CD14-positive monocyte (primary cell): ENCODE data around the gene ZNF407. TPM values are rescaled to one million over a fixed set of nuclear protein-coding genes. Genes with fewer than 3 reads are reported as not detected.

Experiments
- DNase-seq, 3 donors: peaks; one replicate each; pipeline ENCODE4 v3.0.0-alpha.2; 2011 to 2022
- H2AFZ ChIP-seq: 2 replicates; pipeline ENCODE4 v1.6.0; 2012; ENCODE audit warnings: mild to moderate bottlenecking, low read depth, low read length, inconsistent platforms; ENCODE audit not compliant: insufficient read depth, poor library complexity, severe bottlenecking
- H3K27ac ChIP-seq, 2 donors: 1 replicate in 1 of 2; 2 replicates in 1 of 2; pipeline ENCODE4 v1.5.1; 2012 to 2013; ENCODE audit warnings: low read length in 2 of 2, control low read depth in 1 of 2, inconsistent platforms in 1 of 2, low read depth in 1 of 2, mild to moderate bottlenecking in 1 of 2
- H3K27me3 ChIP-seq, 2 donors: one replicate each; pipeline versions ENCODE4 v1.6.0 to v1.6.1; 2011 to 2013; ENCODE audit warnings: low read length in 2 of 2; ENCODE audit not compliant: control insufficient read depth in 2 of 2, insufficient read depth in 2 of 2
- H3K36me3 ChIP-seq, 2 donors: replicated peaks in 1 of 2; 1 replicate in 1 of 2; 2 replicates in 1 of 2; pipeline versions ENCODE4 v1.5.1 to v1.6.1; 2012 to 2013; ENCODE audit warnings: low read length in 2 of 2, control low read depth in 1 of 2, inconsistent platforms in 1 of 2, mild to moderate bottlenecking in 1 of 2; ENCODE audit not compliant: insufficient read depth in 2 of 2, control insufficient read depth in 1 of 2
- H3K4me1 ChIP-seq, 2 donors: 1 replicate in 1 of 2; 2 replicates in 1 of 2; pipeline versions ENCODE4 v1.5.1 to v1.6.1; 2012 to 2013; ENCODE audit warnings: low read length in 2 of 2, control low read depth in 1 of 2, inconsistent platforms in 1 of 2, mild to moderate bottlenecking in 1 of 2, moderate library complexity in 1 of 2; ENCODE audit not compliant: insufficient read depth in 2 of 2, control insufficient read depth in 1 of 2
- H3K4me2 ChIP-seq: replicated peaks from 2 replicates; pipeline ENCODE3; 2012; ENCODE audit warnings: low read length, moderate library complexity, mild to moderate bottlenecking; ENCODE audit not compliant: poor library complexity, severe bottlenecking; ENCODE audit errors: extremely low read depth
- H3K4me3 ChIP-seq, 3 experiments: fragments of 200-600 bp in 1 of 3; sonication (generic) in 1 of 3; replicated peaks in 1 of 3; 1 replicate in 2 of 3; 2 replicates in 1 of 3; pipeline ENCODE4 v1.5.1; 2011 to 2013; ENCODE audit warnings: low read length in 3 of 3, mild to moderate bottlenecking in 3 of 3, control low read depth in 2 of 3, low read depth in 2 of 3, inconsistent platforms in 1 of 3, moderate library complexity in 1 of 3
- H3K79me2 ChIP-seq: 2 replicates; pipeline ENCODE4 v1.6.0; 2012; ENCODE audit warnings: mild to moderate bottlenecking, control low read depth, inconsistent platforms, low read length, moderate library complexity; ENCODE audit not compliant: insufficient read depth
- H3K9ac ChIP-seq: 2 replicates; pipeline ENCODE4 v1.6.0; 2017; ENCODE audit warnings: low read length, mild to moderate bottlenecking; ENCODE audit not compliant: insufficient read depth, poor library complexity, severe bottlenecking
- H3K9me3 ChIP-seq, 2 donors: replicated peaks in 1 of 2; 1 replicate in 1 of 2; 2 replicates in 1 of 2; pipeline versions ENCODE4 v1.5.1 to v1.6.1; 2012 to 2013; ENCODE audit warnings: low read length in 2 of 2, control low read depth in 1 of 2; ENCODE audit not compliant: control insufficient read depth in 1 of 2, insufficient read depth in 1 of 2
- H4K20me1 ChIP-seq: 2 replicates; pipeline ENCODE4 v1.6.0; 2012; ENCODE audit warnings: mild to moderate bottlenecking, low read length, control low read depth, moderate library complexity; ENCODE audit not compliant: insufficient read depth
- H3K27ac Mint-ChIP-seq, 7 donors: one replicate each; pipeline ENCODE4 v1.8.0; 2020; ENCODE audit warnings: mild to moderate bottlenecking in 7 of 7, mixed read lengths in 7 of 7, moderate library complexity in 6 of 7, inconsistent platforms in 2 of 7
- H3K27me3 Mint-ChIP-seq, 3 donors: one replicate each; pipeline ENCODE4 v1.8.0; 2021 to 2022; ENCODE audit warnings: low read depth in 3 of 3, mild to moderate bottlenecking in 3 of 3, mixed read lengths in 3 of 3, moderate library complexity in 3 of 3, inconsistent platforms in 1 of 3
- H3K36me3 Mint-ChIP-seq, 2 donors: one replicate each; pipeline ENCODE4 v1.8.0; 2020; ENCODE audit warnings: mixed read lengths in 2 of 2, inconsistent platforms in 1 of 2, mild to moderate bottlenecking in 1 of 2
- H3K4me1 Mint-ChIP-seq: one replicate; pipeline ENCODE4 v1.8.0; 2020; ENCODE audit warnings: mild to moderate bottlenecking, mixed read lengths
- H3K4me3 Mint-ChIP-seq, 2 donors: one replicate each; pipeline ENCODE4 v1.8.0; 2020; ENCODE audit warnings: mild to moderate bottlenecking in 2 of 2, mixed read lengths in 2 of 2, moderate library complexity in 1 of 2
- H3K9me3 Mint-ChIP-seq, 7 donors: one replicate each; pipeline ENCODE4 v1.8.0; 2020 to 2022; ENCODE audit warnings: mixed read lengths in 7 of 7, mild to moderate bottlenecking in 6 of 7, moderate library complexity in 6 of 7, inconsistent platforms in 2 of 7
- CTCF ChIP-seq: fragments of 200-600 bp; IDR thresholded peaks from one replicate; pipeline ENCODE4 v1.8.0; 2022; ENCODE audit warnings: antibody characterized with exemption, mild to moderate bottlenecking
- WGBS: methylation state at CpG from one replicate; pipeline ENCODE4 v1.1.5; 2013; ENCODE audit warnings: missing lambda C conversion rate; ENCODE audit not compliant: insufficient coverage; 5-methylcytosine and 5-hydroxymethylcytosine counted together
- intact Hi-C, 2 donors: fragments of 100-400 bp; cut with micrococcal nuclease; formaldehyde crosslinking; loops; one replicate each; pipeline versions ENCODE4 v1.15.0 to v1.15.1; 2023
- polyA plus RNA-seq, 3 donors: library from polyadenylated mRNA; depleted of rRNA in 1 of 3; unstranded in 2 of 3; stranded (reverse) in 1 of 3; fragments of 300-500 nt in 2 of 3; fragments of >200 nt in 1 of 3; fragmentation: Illumina TruSeq in 2 of 3; gene quantifications; 1 replicate in 2 of 3; 2 replicates in 1 of 3; pipeline ENCODE4 v1.2.3, GENCODE V29; 2012 to 2021

ZNF407 gene
- polyA plus RNA-seq, 3 donors: 1.3 to 3.6 (median 1.6) TPM

DNA sequence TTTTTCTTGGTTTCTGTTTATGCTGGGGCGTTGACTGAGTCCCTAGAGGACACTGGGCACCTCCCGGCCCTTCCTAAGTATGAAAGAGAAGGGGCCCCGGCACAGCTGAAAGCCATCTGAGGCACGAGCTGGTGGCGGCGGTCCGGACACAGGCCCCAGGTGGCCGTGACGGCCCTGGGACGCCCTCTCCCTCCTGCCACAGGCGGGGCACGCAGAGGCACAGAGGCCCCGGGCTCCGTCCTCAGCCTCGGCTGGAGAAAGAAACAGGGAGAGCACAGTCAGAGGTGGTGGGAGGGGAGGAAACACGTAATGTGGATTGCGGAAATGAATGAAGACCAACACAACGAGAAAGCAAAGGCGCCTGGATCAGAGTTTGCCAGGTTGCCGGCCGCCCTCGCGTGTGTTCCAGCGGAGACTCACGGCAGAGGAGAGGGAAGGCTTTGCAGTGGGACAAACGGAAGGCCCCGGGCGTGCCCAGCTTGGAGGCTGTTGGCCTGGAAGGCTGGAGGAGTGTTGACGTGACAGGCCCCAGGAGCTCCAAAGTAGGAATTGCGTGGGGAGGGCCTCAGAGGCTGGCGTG is 492.2 kb downstream of the ZNF407 start:
- intact Hi-C loops: no loop called here
- no peak overlapping the region for H3K27ac ChIP-seq
- Mint-ChIP-seq H3K4me1 (no peaks in the 10 kb centered on the region), H3K27ac (no peak overlapping the region), H3K4me3 (no peak overlapping the region), H3K36me3 (no peaks in the 10 kb centered on the region), H3K27me3 (peaks cover 2 to 8% (median 4%) of the 10 kb centered on the region in 3 donors), H3K9me3 (peaks cover 2 to 15% (median 7%) of the 10 kb centered on the region in 7 donors)
- no peak overlapping the region for H3K9ac ChIP-seq
- no peak for DNase-seq
- no peak overlapping the region for H2AFZ ChIP-seq
- peaks cover 15 to 19% of the 10 kb centered on the region in 2 donors for H3K9me3 ChIP-seq
- no peak overlapping the region for H3K4me2 ChIP-seq
- H3K27me3 ChIP-seq: no peaks in the 10 kb centered on the region
- no peaks in the 10 kb centered on the region for H3K79me2 ChIP-seq
- WGBS: 92% methylated on average over 18 of the region's 31 CpGs
- H3K36me3 ChIP-seq: no peaks in the 10 kb centered on the region
- TF ChIP-seq CTCF: no peak
- no peaks in the 10 kb centered on the region for H4K20me1 ChIP-seq
- no peak overlapping the region for H3K4me3 ChIP-seq
- no peaks in the 10 kb centered on the region for H3K4me1 ChIP-seq

- Histone ChIP-seq H3K4me3 (no peak overlapping the region), H2AFZ (no peak overlapping the region), H3K27ac (no peak overlapping the region), H4K20me1 (no peaks in the 10 kb centered on the region), H3K27me3 (no peaks in the 10 kb centered on the region), H3K79me2 (no peaks in the 10 kb centered on the region), H3K9me3 (peaks cover 15 to 19% of the 10 kb centered on the region in 2 donors), H3K4me2 (no peak overlapping the region), H3K9ac (no peak overlapping the region), H3K4me1 (no peaks in the 10 kb centered on the region), H3K36me3 (no peaks in the 10 kb centered on the region)
- H3K4me1 Mint-ChIP-seq: no peaks in the 10 kb centered on the region
- H3K27ac Mint-ChIP-seq: no peak overlapping the region
- H3K36me3 Mint-ChIP-seq: no peaks in the 10 kb centered on the region
- no peak overlapping the region for H3K4me3 Mint-ChIP-seq
- no peak for DNase-seq
- intact Hi-C loops: no loop called here
- H3K27me3 Mint-ChIP-seq: peaks cover 0 to 4% (median 4%) of the 10 kb centered on the region in 3 donors
- TF ChIP-seq CTCF: no peak
- WGBS: 98% methylated on average over 22 of the region's 22 CpGs
- H3K9me3 Mint-ChIP-seq: peaks cover 2 to 14% (median 7%) of the 10 kb centered on the region in 7 donors
Observed at GRCh38 chr18:75090336-75090735, 492.7 kb downstream of the ZNF407 start.
